HEK293 (cell line): ENCODE results near the gene FAM200B.

ENCODE experiments used
- BCL11B ChIP-seq: fragments of 450-650 bp; formaldehyde crosslinking; IDR thresholded peaks from 2 replicates; pipeline ENCODE4 v1.5.1; 2016; ENCODE audit warnings: low read depth, missing biosample characterization, missing genetic modification characterization
- KLF10 ChIP-seq: fragments of 450-650 bp; IDR thresholded peaks from 2 replicates; pipeline ENCODE4 v1.5.1; 2018; ENCODE audit warnings: missing biosample characterization, mild to moderate bottlenecking, missing genetic modification characterization
- YY1 ChIP-seq: fragments of 450-650 bp; formaldehyde crosslinking; IDR thresholded peaks from 2 replicates; pipeline ENCODE4 v1.5.1; 2018; ENCODE audit warnings: missing biosample characterization, missing genetic modification characterization
- ZBTB7A ChIP-seq: fragments of 450-650 bp; formaldehyde crosslinking; IDR thresholded peaks from 2 replicates; pipeline ENCODE4 v1.5.1; 2016; ENCODE audit warnings: low read depth, missing biosample characterization, missing genetic modification characterization
- ZFP41 ChIP-seq: fragments of 450-650 bp; formaldehyde crosslinking; IDR thresholded peaks from 2 replicates; pipeline ENCODE4 v1.5.1; 2016; ENCODE audit warnings: missing biosample characterization, missing genetic modification characterization, borderline replicate concordance
- ZNF121 ChIP-seq: fragments of 450-650 bp; formaldehyde crosslinking; IDR thresholded peaks from 2 replicates; pipeline ENCODE4 v1.5.1; 2016; ENCODE audit warnings: missing biosample characterization, missing genetic modification characterization
- ZNF169 ChIP-seq: fragments of 450-650 bp; formaldehyde crosslinking; IDR thresholded peaks from 2 replicates; pipeline ENCODE4 v1.5.1; 2016; ENCODE audit warnings: missing biosample characterization, missing genetic modification characterization
- ZNF335 ChIP-seq: fragments of 450-650 bp; formaldehyde crosslinking; conservative IDR thresholded peaks from 2 replicates; pipeline ENCODE4 v1.5.1; 2016; ENCODE audit warnings: missing biosample characterization, missing genetic modification characterization
- ZNF677 ChIP-seq: fragments of 450-650 bp; IDR thresholded peaks from 2 replicates; pipeline ENCODE4 v1.5.0; 2018; ENCODE audit warnings: missing biosample characterization, mild to moderate bottlenecking, missing genetic modification characterization, moderate library complexity
- TF ChIP-seq, protein P1 (sequence below): fragments of 450-650 bp; formaldehyde crosslinking; IDR thresholded peaks from 2 replicates; pipeline ENCODE4 v1.5.1; 2016; ENCODE audit warnings: missing biosample characterization, missing genetic modification characterization
- TF ChIP-seq, protein P2 (sequence below): fragments of 450-650 bp; formaldehyde crosslinking; IDR thresholded peaks from 2 replicates; pipeline ENCODE4 v1.5.1; 2017; ENCODE audit warnings: missing biosample characterization, missing genetic modification characterization

DNA sequence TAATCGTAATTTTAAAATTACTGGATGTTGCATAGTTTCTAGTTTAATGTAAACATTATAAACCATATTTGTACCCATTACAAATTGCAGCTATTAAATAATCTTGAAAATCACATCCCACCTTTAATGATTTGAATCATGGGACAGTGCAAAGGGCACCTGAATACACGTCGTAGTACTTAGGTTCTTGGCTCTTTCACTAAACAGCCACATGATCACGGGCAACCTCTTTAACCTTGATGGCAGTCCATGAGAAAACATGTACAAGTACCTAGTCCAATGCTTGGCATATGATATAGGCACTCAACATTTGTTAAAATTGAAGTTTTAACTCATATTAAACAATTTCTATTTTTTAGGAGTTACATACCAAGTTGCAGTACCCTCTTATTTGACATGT is 14.6 kb upstream of the FAM200B start:
- TF ChIP-seq BCL11B, result no peak
- TF ChIP-seq YY1 (tag by site-specific recombination), result no peak
- TF ChIP-seq ZNF677, result no peak
- TF ChIP-seq, protein P1, sequence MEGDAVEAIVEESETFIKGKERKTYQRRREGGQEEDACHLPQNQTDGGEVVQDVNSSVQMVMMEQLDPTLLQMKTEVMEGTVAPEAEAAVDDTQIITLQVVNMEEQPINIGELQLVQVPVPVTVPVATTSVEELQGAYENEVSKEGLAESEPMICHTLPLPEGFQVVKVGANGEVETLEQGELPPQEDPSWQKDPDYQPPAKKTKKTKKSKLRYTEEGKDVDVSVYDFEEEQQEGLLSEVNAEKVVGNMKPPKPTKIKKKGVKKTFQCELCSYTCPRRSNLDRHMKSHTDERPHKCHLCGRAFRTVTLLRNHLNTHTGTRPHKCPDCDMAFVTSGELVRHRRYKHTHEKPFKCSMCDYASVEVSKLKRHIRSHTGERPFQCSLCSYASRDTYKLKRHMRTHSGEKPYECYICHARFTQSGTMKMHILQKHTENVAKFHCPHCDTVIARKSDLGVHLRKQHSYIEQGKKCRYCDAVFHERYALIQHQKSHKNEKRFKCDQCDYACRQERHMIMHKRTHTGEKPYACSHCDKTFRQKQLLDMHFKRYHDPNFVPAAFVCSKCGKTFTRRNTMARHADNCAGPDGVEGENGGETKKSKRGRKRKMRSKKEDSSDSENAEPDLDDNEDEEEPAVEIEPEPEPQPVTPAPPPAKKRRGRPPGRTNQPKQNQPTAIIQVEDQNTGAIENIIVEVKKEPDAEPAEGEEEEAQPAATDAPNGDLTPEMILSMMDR (tag by site-specific recombination), result no peak
- TF ChIP-seq KLF10 (tag by site-specific recombination), result no peak
- no peak for TF ChIP-seq ZNF121
- TF ChIP-seq ZNF169 (tag by site-specific recombination), result no peak
- TF ChIP-seq ZNF335 (tag by site-specific recombination), result no peak
- TF ChIP-seq ZBTB7A (tag by site-specific recombination), result no peak
- TF ChIP-seq ZFP41 (tag by site-specific recombination), result no peak
- TF ChIP-seq, protein P2, sequence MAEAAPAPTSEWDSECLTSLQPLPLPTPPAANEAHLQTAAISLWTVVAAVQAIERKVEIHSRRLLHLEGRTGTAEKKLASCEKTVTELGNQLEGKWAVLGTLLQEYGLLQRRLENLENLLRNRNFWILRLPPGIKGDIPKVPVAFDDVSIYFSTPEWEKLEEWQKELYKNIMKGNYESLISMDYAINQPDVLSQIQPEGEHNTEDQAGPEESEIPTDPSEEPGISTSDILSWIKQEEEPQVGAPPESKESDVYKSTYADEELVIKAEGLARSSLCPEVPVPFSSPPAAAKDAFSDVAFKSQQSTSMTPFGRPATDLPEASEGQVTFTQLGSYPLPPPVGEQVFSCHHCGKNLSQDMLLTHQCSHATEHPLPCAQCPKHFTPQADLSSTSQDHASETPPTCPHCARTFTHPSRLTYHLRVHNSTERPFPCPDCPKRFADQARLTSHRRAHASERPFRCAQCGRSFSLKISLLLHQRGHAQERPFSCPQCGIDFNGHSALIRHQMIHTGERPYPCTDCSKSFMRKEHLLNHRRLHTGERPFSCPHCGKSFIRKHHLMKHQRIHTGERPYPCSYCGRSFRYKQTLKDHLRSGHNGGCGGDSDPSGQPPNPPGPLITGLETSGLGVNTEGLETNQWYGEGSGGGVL (tag by site-specific recombination), result no peak
